Mesenchymal stem cell (in vitro differentiated cells and primary cell): ENCODE results near the gene CAMK1D.
"Not testable (repeated sequence)": the region's sequence is repeated elsewhere in the genome, so short reads cannot be mapped to it uniquely, and the experiment has no call there.

Experiments
- DNase-seq: peaks from one replicate; pipeline ENCODE4 v3.0.0-alpha.2; 2013
- H2AFZ ChIP-seq: one replicate; pipeline ENCODE4 v1.6.1; 2013; ENCODE audit warnings: low read depth, mild to moderate bottlenecking, control low read depth, inconsistent platforms, low read length, moderate library complexity
- H2AK5ac ChIP-seq: 2 replicates; pipeline ENCODE4 v1.6.1; 2013; ENCODE audit warnings: low read length, moderate library complexity, mild to moderate bottlenecking, inconsistent platforms; ENCODE audit not compliant: severe bottlenecking
- H2BK120ac ChIP-seq: one replicate; pipeline ENCODE4 v1.6.1; 2013; ENCODE audit warnings: low read depth, mild to moderate bottlenecking, inconsistent platforms, low read length, moderate library complexity
- H2BK12ac ChIP-seq, 2 experiments: one replicate each; pipeline ENCODE4 v1.6.1; 2013; ENCODE audit warnings: inconsistent platforms in 2 of 2, low read length in 2 of 2, mild to moderate bottlenecking in 2 of 2, moderate library complexity in 2 of 2, control low read depth in 1 of 2
- H2BK15ac ChIP-seq: one replicate; pipeline ENCODE4 v1.6.1; 2013; ENCODE audit warnings: mild to moderate bottlenecking, low read depth, inconsistent platforms; ENCODE audit not compliant: poor library complexity, severe bottlenecking
- H2BK5ac ChIP-seq: 2 replicates; pipeline ENCODE4 v1.6.1; 2013; ENCODE audit warnings: low read depth, mild to moderate bottlenecking, low read length, control low read depth, inconsistent platforms; ENCODE audit not compliant: poor library complexity, severe bottlenecking
- H3K14ac ChIP-seq, 2 experiments: one replicate each; pipeline ENCODE4 v1.6.1; 2013; ENCODE audit warnings: inconsistent platforms in 2 of 2, low read length in 2 of 2, control low read depth in 1 of 2, mild to moderate bottlenecking in 1 of 2, moderate library complexity in 1 of 2
- H3K18ac ChIP-seq, 2 experiments: one replicate each; pipeline ENCODE4 v1.6.1; 2013; ENCODE audit warnings: inconsistent platforms in 2 of 2, low read length in 2 of 2, control low read depth in 1 of 2, low read depth in 1 of 2, mild to moderate bottlenecking in 1 of 2
- H3K23ac ChIP-seq, 2 experiments: one replicate each; pipeline ENCODE4 v1.6.1; 2013; ENCODE audit warnings: inconsistent platforms in 2 of 2, low read length in 2 of 2, mild to moderate bottlenecking in 2 of 2, moderate library complexity in 2 of 2, control low read depth in 1 of 2
- H3K27ac ChIP-seq: 2 replicates; pipeline ENCODE4 v1.5.1; 2013; ENCODE audit warnings: mild to moderate bottlenecking, moderate library complexity, low read length, control low read depth, inconsistent platforms; ENCODE audit not compliant: poor library complexity, severe bottlenecking
- H3K27me3 ChIP-seq, 2 experiments: 2 replicates each; pipeline versions ENCODE4 v1.6.1 to v1.7.0; 2013; ENCODE audit warnings: low read length in 2 of 2, mild to moderate bottlenecking in 2 of 2, moderate library complexity in 2 of 2, control low read depth in 1 of 2, inconsistent platforms in 1 of 2; ENCODE audit not compliant: control insufficient read depth in 1 of 2, insufficient read depth in 1 of 2
- H3K36me3 ChIP-seq, 2 experiments: 2 replicates each; pipeline versions ENCODE4 v1.6.1 to v1.7.0; 2013; ENCODE audit warnings: low read length in 2 of 2, control low read depth in 1 of 2, inconsistent platforms in 1 of 2, low read depth in 1 of 2, mild to moderate bottlenecking in 1 of 2; ENCODE audit not compliant: insufficient read depth in 2 of 2, control insufficient read depth in 1 of 2
- H3K4ac ChIP-seq, 2 experiments: one replicate each; pipeline ENCODE4 v1.6.1; 2013; ENCODE audit warnings: inconsistent platforms in 2 of 2, low read length in 2 of 2, mild to moderate bottlenecking in 2 of 2, moderate library complexity in 2 of 2, control low read depth in 1 of 2, low read depth in 1 of 2
- H3K4me1 ChIP-seq: 2 replicates; pipeline ENCODE4 v1.6.1; 2013; ENCODE audit warnings: low read depth, low read length, control low read depth; ENCODE audit not compliant: control insufficient read depth, insufficient read depth
- H3K4me2 ChIP-seq: 2 replicates; pipeline ENCODE4 v1.6.1; 2013; ENCODE audit warnings: low read length, mild to moderate bottlenecking, inconsistent platforms; ENCODE audit not compliant: poor library complexity, severe bottlenecking
- H3K4me3 ChIP-seq, 2 experiments: 2 replicates each; pipeline versions ENCODE4 v1.5.1 to v1.7.0; 2013; ENCODE audit warnings: low read length in 2 of 2, mild to moderate bottlenecking in 2 of 2, control low read depth in 1 of 2, low read depth in 1 of 2; ENCODE audit not compliant: insufficient read depth in 1 of 2
- H3K79me1 ChIP-seq: replicated peaks from 2 replicates; pipeline ENCODE4 v1.6.1; 2013; ENCODE audit warnings: mild to moderate bottlenecking, control low read depth, low read length, inconsistent platforms; ENCODE audit not compliant: poor library complexity, severe bottlenecking
- H3K9ac ChIP-seq: 2 replicates; pipeline ENCODE4 v1.7.0; 2013; ENCODE audit warnings: mild to moderate bottlenecking, low read length, moderate library complexity
- H3K9me3 ChIP-seq: 2 replicates; pipeline ENCODE4 v1.7.0; 2013; ENCODE audit warnings: mild to moderate bottlenecking, low read length; ENCODE audit not compliant: control insufficient read depth
- H4K8ac ChIP-seq: one replicate; pipeline ENCODE4 v1.6.1; 2013; ENCODE audit warnings: inconsistent platforms, mild to moderate bottlenecking, low read length, moderate library complexity
- H4K91ac ChIP-seq: one replicate; pipeline ENCODE4 v1.6.1; 2013; ENCODE audit warnings: mild to moderate bottlenecking, low read length, inconsistent platforms
- WGBS: methylation state at CpG from one replicate; pipeline ENCODE4 v1.1.7; 2013; ENCODE audit warnings: mixed read lengths; 5-methylcytosine and 5-hydroxymethylcytosine counted together

The CAMK1D gene

DNA sequence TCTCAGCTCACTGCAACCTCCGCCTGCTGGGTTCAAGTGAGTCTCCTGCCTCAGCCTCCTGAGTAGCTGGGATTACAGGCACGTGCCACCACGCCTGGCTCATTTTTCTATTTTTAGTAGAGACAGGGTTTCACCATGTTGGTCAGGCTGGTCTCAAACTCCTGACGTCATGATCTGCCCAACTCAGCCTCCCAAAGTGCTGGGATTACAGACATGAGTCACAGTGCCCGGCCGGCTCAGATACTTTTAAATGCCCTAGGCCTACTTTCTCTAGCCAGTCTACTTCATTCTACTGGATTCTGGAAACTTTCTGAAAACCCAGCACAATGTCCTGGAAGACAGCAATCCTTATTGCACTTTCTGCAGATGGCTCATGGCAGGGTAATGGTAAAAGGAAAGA is 516.2 kb downstream of the CAMK1D start:
- peak; percentile 46 for DNase-seq
- H2BK5ac ChIP-seq, H4K8ac ChIP-seq, H3K18ac ChIP-seq, H2BK120ac ChIP-seq, H3K4me2 ChIP-seq, H3K9ac ChIP-seq, H2BK12ac ChIP-seq, H4K91ac ChIP-seq, H3K36me3 ChIP-seq, H2AK5ac ChIP-seq, H3K79me1 ChIP-seq, H2AFZ ChIP-seq, H3K4ac ChIP-seq, H3K27me3 ChIP-seq, H3K27ac ChIP-seq, H3K4me3 ChIP-seq, H3K23ac ChIP-seq, H3K4me1 ChIP-seq, H2BK15ac ChIP-seq, H3K9me3 ChIP-seq, H3K14ac ChIP-seq: not testable (repeated sequence)
- WGBS = 90% methylated on average over 6 of the region's 6 CpGs

DNA sequence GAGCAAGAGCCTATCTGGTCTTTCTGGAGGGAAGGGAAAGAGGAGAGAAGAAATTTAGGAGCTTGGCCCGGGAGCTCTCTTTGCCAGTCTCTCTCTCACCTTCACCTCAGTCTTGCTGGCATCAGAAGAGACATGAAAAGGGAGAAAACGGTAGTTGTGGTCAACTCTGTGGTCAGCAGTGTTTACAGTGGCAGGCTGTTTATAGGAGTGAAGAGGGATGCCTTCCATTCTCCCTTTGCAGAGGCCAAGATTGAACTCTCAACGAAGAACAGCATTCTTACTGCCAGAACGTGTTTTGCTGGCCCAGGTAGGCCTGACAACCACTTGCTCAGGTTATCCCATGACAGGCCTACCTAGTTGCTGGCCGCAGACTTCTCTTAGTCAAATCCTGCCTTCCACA is 518.9 kb downstream of the CAMK1D start:
- Histone ChIP-seq H3K4me3 (no peak overlapping the region), H3K9me3 (no peaks in the 10 kb centered on the region), H3K4ac (no peak overlapping the region), H3K23ac (no peak overlapping the region), H3K9ac (no peak overlapping the region), H2AK5ac (no peak overlapping the region), H3K18ac (peak overlapping the region in 1 of 2 experiments; percentile 73), H3K27ac (no peak overlapping the region), H4K91ac (no peak overlapping the region), H2BK5ac (no peak overlapping the region), H3K4me2 (no peak overlapping the region), H4K8ac (no peak overlapping the region), H3K27me3 (peaks cover 5 to 29% of the 10 kb centered on the region in 2 experiments), H3K36me3 (no peaks in the 10 kb centered on the region), H2AFZ (no peak overlapping the region), H2BK15ac (no peak overlapping the region), H2BK120ac (no peak overlapping the region), H3K4me1 (no peaks in the 10 kb centered on the region), H3K79me1 (no peaks in the 10 kb centered on the region), H3K14ac (no peak overlapping the region), H2BK12ac (peak overlapping the region in 1 of 2 experiments; percentile 45)
- 24% methylated on average over 2 of the region's 5 CpGs for WGBS
- DNase-seq = peak; percentile 64

DNA sequence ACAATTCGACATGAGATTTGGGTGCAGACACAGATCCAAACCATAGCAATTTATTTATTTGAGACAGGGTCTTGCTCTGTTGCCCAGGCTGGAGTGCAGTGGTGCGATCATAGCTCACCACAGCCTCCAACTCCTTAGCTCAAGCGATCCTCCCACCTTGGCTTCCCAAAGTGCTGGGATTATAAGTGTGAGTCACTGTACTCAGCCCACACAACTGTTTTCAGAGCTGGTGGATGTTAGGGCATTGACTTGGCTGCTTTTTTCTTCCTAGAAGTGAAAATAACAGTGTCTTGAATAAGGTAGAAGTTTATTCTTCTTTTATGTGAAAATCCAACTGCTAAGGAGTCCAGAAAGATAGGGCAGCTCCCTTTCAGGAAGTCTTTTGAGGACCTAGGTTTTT is 520.1 kb downstream of the CAMK1D start:
- no peak overlapping the region for H3K4me2 ChIP-seq
- WGBS = 83% methylated on average over 3 of the region's 3 CpGs

DNA sequence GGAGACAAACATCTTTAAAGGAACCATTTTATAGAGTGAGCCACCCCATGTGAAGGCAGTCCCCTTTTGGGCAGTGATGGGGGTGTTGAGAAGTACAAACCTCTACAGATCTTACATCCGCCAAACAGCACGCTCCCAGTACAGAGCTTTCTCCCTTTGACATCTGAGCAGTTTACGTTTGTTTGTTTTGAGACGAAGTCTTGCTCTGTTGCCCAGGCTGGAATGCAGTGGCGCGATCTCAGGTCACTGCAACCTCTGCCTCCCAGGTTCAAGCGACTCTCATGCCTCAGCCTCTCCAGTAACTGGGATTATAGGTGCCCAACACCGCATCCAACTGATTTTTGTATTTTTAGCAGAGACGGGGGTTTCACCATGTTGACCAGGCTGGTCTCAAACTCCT is 523.2 kb downstream of the CAMK1D start:
- no peaks in the 10 kb centered on the region for H3K36me3 ChIP-seq
- DNase-seq = no peak
- no peak overlapping the region for H2AFZ ChIP-seq
- no peak overlapping the region for H3K18ac ChIP-seq
- no peak overlapping the region for H3K4me2 ChIP-seq
- H4K91ac ChIP-seq = no peak overlapping the region
- H2BK15ac ChIP-seq = no peak overlapping the region
- H3K23ac ChIP-seq = no peak overlapping the region
- H3K4me1 ChIP-seq = no peaks in the 10 kb centered on the region
- peaks cover 5 to 46% of the 10 kb centered on the region in 2 experiments for H3K27me3 ChIP-seq
- H3K27ac ChIP-seq = no peak overlapping the region
- H2BK120ac ChIP-seq = no peak overlapping the region
- H3K4me3 ChIP-seq = no peak overlapping the region
- H2AK5ac ChIP-seq = no peak overlapping the region
- H2BK5ac ChIP-seq = no peak overlapping the region
- no peaks in the 10 kb centered on the region for H3K9me3 ChIP-seq
- no peak overlapping the region for H3K9ac ChIP-seq
- WGBS = 86% methylated on average over 9 of the region's 9 CpGs
- no peak overlapping the region for H4K8ac ChIP-seq
- H3K14ac ChIP-seq = no peak overlapping the region
- H3K79me1 ChIP-seq = no peaks in the 10 kb centered on the region
- H3K4ac ChIP-seq = no peak overlapping the region
- no peak overlapping the region for H2BK12ac ChIP-seq

More for the DNA sequence above, 520.1 kb downstream of the CAMK1D start:
- peak overlapping the region; percentile 9 for H4K91ac ChIP-seq
- H3K18ac ChIP-seq = no peak overlapping the region
- H3K27ac ChIP-seq = no peak overlapping the region
- H3K14ac ChIP-seq = no peak overlapping the region
- H3K4me3 ChIP-seq = no peak overlapping the region
- H2BK15ac ChIP-seq = no peak overlapping the region
- H2BK12ac ChIP-seq = no peak overlapping the region
- no peaks in the 10 kb centered on the region for H3K9me3 ChIP-seq
- no peak overlapping the region for H2BK120ac ChIP-seq
- no peak overlapping the region for H3K4ac ChIP-seq
- H2AK5ac ChIP-seq = no peak overlapping the region
- no peak overlapping the region for H2BK5ac ChIP-seq
- H2AFZ ChIP-seq = no peak overlapping the region
- DNase-seq = peak; percentile 38
- no peaks in the 10 kb centered on the region for H3K79me1 ChIP-seq
- H3K9ac ChIP-seq = no peak overlapping the region
- no peak overlapping the region for H3K23ac ChIP-seq
- no peak overlapping the region for H4K8ac ChIP-seq
- H3K36me3 ChIP-seq = no peaks in the 10 kb centered on the region
- H3K27me3 ChIP-seq = peaks cover 5 to 36% of the 10 kb centered on the region in 2 experiments
- no peaks in the 10 kb centered on the region for H3K4me1 ChIP-seq
